ENCODE data around the gene MTMR11.
A peak's percentile ranks its signal among the peaks of the same experiment; 100 is the strongest.
"Not testable (repeated sequence)": the region's sequence is repeated elsewhere in the genome, so short reads cannot be mapped to it uniquely, and the experiment has no call there.

Gene MTMR11

GRCh38 chr1:149962039-149962647 is 25.5 kb upstream of the MTMR11 start:
- H3K27me3 ChIP-seq (ENCODE audit: control insufficient read depth, insufficient read depth, low read length) = no peaks in the 10 kb centered on the region
- H3K4me3 ChIP-seq (ENCODE audit: low read length) = no peak overlapping the region
- no peak overlapping the region for H3K27ac ChIP-seq (ENCODE audit: low read depth, low read length)
- no peak overlapping the region for H3K9ac ChIP-seq (ENCODE audit: low read length)
- no peaks in the 10 kb centered on the region for H3K4me1 ChIP-seq (ENCODE audit: control insufficient read depth, insufficient read depth, low read length)
- H3K36me3 ChIP-seq (ENCODE audit: control insufficient read depth, insufficient read depth, low read length) = peaks cover 13% of the 10 kb centered on the region

DNA sequence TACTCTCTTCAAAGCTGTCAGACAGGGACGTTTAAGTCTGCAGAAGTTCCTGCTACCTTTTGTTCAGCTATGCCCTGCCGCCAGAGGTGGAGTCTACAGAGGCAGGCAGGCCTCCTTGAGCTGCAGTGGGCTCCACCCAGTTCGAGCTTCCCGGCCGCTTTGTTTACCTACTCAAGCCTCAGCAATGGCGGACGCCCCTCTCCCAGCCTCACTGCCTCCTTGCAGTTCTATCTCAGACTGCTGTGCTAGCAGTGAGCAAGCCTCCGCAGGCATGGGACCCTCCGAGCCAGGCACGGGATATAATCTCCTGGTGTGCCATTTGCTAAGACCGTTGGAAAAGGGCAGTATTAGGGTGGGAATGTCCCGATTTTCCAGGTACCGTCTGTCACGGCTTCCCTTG is 20.9 kb upstream of the MTMR11 start:
- not testable (repeated sequence) for H3K9ac ChIP-seq (ENCODE audit: low read length); H3K4me1 ChIP-seq (ENCODE audit: control insufficient read depth, insufficient read depth, low read length); H3K36me3 ChIP-seq (ENCODE audit: control insufficient read depth, insufficient read depth, low read length); H3K4me3 ChIP-seq (ENCODE audit: low read length); H3K27me3 ChIP-seq (ENCODE audit: control insufficient read depth, insufficient read depth, low read length); H3K27ac ChIP-seq (ENCODE audit: low read depth, low read length)

DNA sequence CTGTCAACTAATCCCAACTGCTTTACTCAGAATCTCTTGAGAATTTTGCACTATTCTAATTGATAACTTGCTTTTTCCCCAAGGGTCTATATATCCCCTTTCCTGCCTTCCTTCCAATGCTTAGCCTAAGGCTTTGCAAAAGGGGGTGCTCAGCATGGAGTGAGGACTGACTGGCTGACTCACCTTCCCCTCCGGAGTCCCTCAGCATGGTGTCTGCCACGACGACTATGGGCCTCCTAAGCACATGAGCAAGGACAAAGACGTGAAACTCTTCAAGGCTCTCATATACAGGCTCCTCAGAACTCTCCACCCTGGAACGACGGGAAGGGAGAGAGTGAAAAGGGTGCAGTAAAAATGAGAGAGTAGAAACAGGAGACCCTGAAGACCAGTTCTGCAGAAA is 13.2 kb upstream of the MTMR11 start:
- H3K4me3 ChIP-seq (ENCODE audit: low read length) = no peak overlapping the region
- no peaks in the 10 kb centered on the region for H3K4me1 ChIP-seq (ENCODE audit: control insufficient read depth, insufficient read depth, low read length)
- H3K27me3 ChIP-seq (ENCODE audit: control insufficient read depth, insufficient read depth, low read length) = no peaks in the 10 kb centered on the region
- peaks cover 13% of the 10 kb centered on the region for H3K36me3 ChIP-seq (ENCODE audit: control insufficient read depth, insufficient read depth, low read length)
- H3K27ac ChIP-seq (ENCODE audit: low read depth, low read length) = no peak overlapping the region
- no peak overlapping the region for H3K9ac ChIP-seq (ENCODE audit: low read length)

- Histone ChIP-seq H3K36me3 (ENCODE audit: control insufficient read depth, insufficient read depth, low read length) (peaks cover 13% of the 10 kb centered on the region), H3K4me1 (ENCODE audit: control insufficient read depth, insufficient read depth, low read length) (no peaks in the 10 kb centered on the region), H3K9ac (ENCODE audit: low read length) (no peak overlapping the region), H3K4me3 (ENCODE audit: low read length) (no peak overlapping the region), H3K27ac (ENCODE audit: low read depth, low read length) (no peak overlapping the region), H3K27me3 (ENCODE audit: control insufficient read depth, insufficient read depth, low read length) (no peaks in the 10 kb centered on the region)
Observed at GRCh38 chr1:149945206-149945605, 8.5 kb upstream of the MTMR11 start.

- Histone ChIP-seq H3K9ac (ENCODE audit: low read length) (no peak overlapping the region), H3K27ac (ENCODE audit: low read depth, low read length) (no peak overlapping the region), H3K4me3 (ENCODE audit: low read length) (no peak overlapping the region)
Observed at GRCh38 chr1:149942885-149943284, 6.2 kb upstream of the MTMR11 start.

GRCh38 chr1:149942207-149942606 is 5.5 kb upstream of the MTMR11 start:
- peaks cover 16% of the 10 kb centered on the region for H3K4me1 ChIP-seq (ENCODE audit: control insufficient read depth, insufficient read depth, low read length)
- H3K27me3 ChIP-seq (ENCODE audit: control insufficient read depth, insufficient read depth, low read length) = no peaks in the 10 kb centered on the region
- H3K36me3 ChIP-seq (ENCODE audit: control insufficient read depth, insufficient read depth, low read length) = peaks cover 6% of the 10 kb centered on the region
- H3K4me3 ChIP-seq (ENCODE audit: low read length) = no peak overlapping the region
- no peak overlapping the region for H3K27ac ChIP-seq (ENCODE audit: low read depth, low read length)
- H3K9ac ChIP-seq (ENCODE audit: low read length) = no peak overlapping the region

More at GRCh38 chr1:149942885-149943284, 6.2 kb upstream of the MTMR11 start:
- no peaks in the 10 kb centered on the region for H3K27me3 ChIP-seq (ENCODE audit: control insufficient read depth, insufficient read depth, low read length)
- peaks cover 6% of the 10 kb centered on the region for H3K36me3 ChIP-seq (ENCODE audit: control insufficient read depth, insufficient read depth, low read length)
- peaks cover 10% of the 10 kb centered on the region for H3K4me1 ChIP-seq (ENCODE audit: control insufficient read depth, insufficient read depth, low read length)

GRCh38 chr1:149940427-149940826 is 3.7 kb upstream of the MTMR11 start:
- Histone ChIP-seq H3K4me1 (ENCODE audit: control insufficient read depth, insufficient read depth, low read length) (peaks cover 22% of the 10 kb centered on the region), H3K27me3 (ENCODE audit: control insufficient read depth, insufficient read depth, low read length) (no peaks in the 10 kb centered on the region), H3K36me3 (ENCODE audit: control insufficient read depth, insufficient read depth, low read length) (peaks cover 4% of the 10 kb centered on the region), H3K4me3 (ENCODE audit: low read length) (no peak overlapping the region), H3K9ac (ENCODE audit: low read length) (no peak overlapping the region), H3K27ac (ENCODE audit: low read depth, low read length) (no peak overlapping the region)

- not testable (repeated sequence) for H3K27me3 ChIP-seq (ENCODE audit: control insufficient read depth, insufficient read depth, low read length); H3K36me3 ChIP-seq (ENCODE audit: control insufficient read depth, insufficient read depth, low read length); H3K9ac ChIP-seq (ENCODE audit: low read length)
- Histone ChIP-seq H3K4me1 (ENCODE audit: control insufficient read depth, insufficient read depth, low read length) (peaks cover 24% of the 10 kb centered on the region), H3K27ac (ENCODE audit: low read depth, low read length) (peak overlapping the region; percentile 86), H3K4me3 (ENCODE audit: low read length) (peak overlapping the region; percentile 52)
Observed at GRCh38 chr1:149938668-149939003, 2.0 kb upstream of the MTMR11 start.

DNA sequence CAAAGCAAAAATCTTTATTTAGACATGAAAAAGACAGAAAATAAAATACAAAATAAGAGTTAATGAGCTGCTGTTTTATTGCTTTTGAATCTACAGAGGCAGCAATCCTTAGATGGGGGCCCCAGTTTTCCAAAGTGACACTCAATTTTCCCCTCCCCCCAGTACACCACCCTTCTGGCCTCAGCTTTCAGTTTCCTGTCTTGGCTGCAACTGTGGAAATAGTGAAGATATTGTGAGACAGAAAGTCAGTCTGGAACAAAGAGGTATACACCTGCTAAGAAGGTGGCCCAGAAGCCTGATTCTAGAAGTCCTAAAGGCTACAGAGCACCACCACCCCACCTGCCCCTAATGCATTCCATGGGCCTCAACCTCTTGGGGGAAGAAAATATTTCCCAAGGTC is 1.1 kb upstream of the MTMR11 start:
- H3K27ac ChIP-seq (ENCODE audit: low read depth, low read length) = peak overlapping the region; percentile 72
- no peak overlapping the region for H3K9ac ChIP-seq (ENCODE audit: low read length)
- peak overlapping the region; percentile 25 for H3K4me3 ChIP-seq (ENCODE audit: low read length)

GRCh38 chr1:149936992-149937705 is 470 bp upstream of the MTMR11 start:
- Histone ChIP-seq H3K27me3 (ENCODE audit: control insufficient read depth, insufficient read depth, low read length) (no peaks in the 10 kb centered on the region), H3K4me3 (ENCODE audit: low read length) (peak overlapping the region; percentile 95), H3K27ac (ENCODE audit: low read depth, low read length) (peak overlapping the region; percentile 72), H3K9ac (ENCODE audit: low read length) (peak overlapping the region; percentile 17), H3K4me1 (ENCODE audit: control insufficient read depth, insufficient read depth, low read length) (peaks cover 24% of the 10 kb centered on the region), H3K36me3 (ENCODE audit: control insufficient read depth, insufficient read depth, low read length) (peaks cover 7% of the 10 kb centered on the region)

More for the DNA sequence above, 1.1 kb upstream of the MTMR11 start:
- Histone ChIP-seq H3K27me3 (ENCODE audit: control insufficient read depth, insufficient read depth, low read length) (no peaks in the 10 kb centered on the region), H3K4me1 (ENCODE audit: control insufficient read depth, insufficient read depth, low read length) (peaks cover 24% of the 10 kb centered on the region), H3K36me3 (ENCODE audit: control insufficient read depth, insufficient read depth, low read length) (peaks cover 7% of the 10 kb centered on the region)

GRCh38 chr1:149934356-149934755 is 2.3 kb downstream of the MTMR11 start:
- H3K27me3 ChIP-seq (ENCODE audit: control insufficient read depth, insufficient read depth, low read length) = no peaks in the 10 kb centered on the region
- H3K4me1 ChIP-seq (ENCODE audit: control insufficient read depth, insufficient read depth, low read length) = peaks cover 22% of the 10 kb centered on the region
- peak overlapping the region; percentile 40 for H3K4me3 ChIP-seq (ENCODE audit: low read length)
- no peak overlapping the region for H3K27ac ChIP-seq (ENCODE audit: low read depth, low read length)
- no peak overlapping the region for H3K9ac ChIP-seq (ENCODE audit: low read length)
- peaks cover 22% of the 10 kb centered on the region for H3K36me3 ChIP-seq (ENCODE audit: control insufficient read depth, insufficient read depth, low read length)

DNA sequence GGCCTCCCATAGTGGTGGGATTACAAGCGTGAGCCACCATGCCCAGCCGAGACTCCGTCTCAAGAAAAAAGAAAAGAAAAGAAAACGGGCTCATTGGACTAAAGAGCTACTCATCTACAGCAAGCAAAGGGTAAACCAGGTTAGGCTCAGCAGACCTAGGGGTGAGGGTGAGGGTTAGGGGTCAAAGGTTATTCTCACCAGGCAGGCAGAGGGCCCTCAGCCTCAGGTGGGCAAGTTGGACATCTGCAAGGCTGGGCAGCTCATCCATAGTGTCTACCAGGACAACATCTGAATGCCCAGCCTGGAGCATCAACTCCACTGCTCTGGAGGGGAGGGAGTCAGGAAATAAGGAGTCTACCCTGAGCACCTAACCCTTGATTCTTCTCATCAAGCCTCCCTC is 3.5 kb downstream of the MTMR11 start:
- no peak overlapping the region for H3K9ac ChIP-seq (ENCODE audit: low read length)
- no peak overlapping the region for H3K27ac ChIP-seq (ENCODE audit: low read depth, low read length)
- no peaks in the 10 kb centered on the region for H3K27me3 ChIP-seq (ENCODE audit: control insufficient read depth, insufficient read depth, low read length)

GRCh38 chr1:149932474-149932873 is 4.2 kb downstream of the MTMR11 start:
- Histone ChIP-seq H3K36me3 (ENCODE audit: control insufficient read depth, insufficient read depth, low read length) (peaks cover 24% of the 10 kb centered on the region), H3K4me1 (ENCODE audit: control insufficient read depth, insufficient read depth, low read length) (peaks cover 14% of the 10 kb centered on the region), H3K27ac (ENCODE audit: low read depth, low read length) (no peak overlapping the region), H3K9ac (ENCODE audit: low read length) (no peak overlapping the region), H3K27me3 (ENCODE audit: control insufficient read depth, insufficient read depth, low read length) (no peaks in the 10 kb centered on the region), H3K4me3 (ENCODE audit: low read length) (no peak overlapping the region)

More for the DNA sequence above, 3.5 kb downstream of the MTMR11 start:
- peaks cover 20% of the 10 kb centered on the region for H3K4me1 ChIP-seq (ENCODE audit: control insufficient read depth, insufficient read depth, low read length)
- peak overlapping the region; percentile 22 for H3K4me3 ChIP-seq (ENCODE audit: low read length)
- peaks cover 24% of the 10 kb centered on the region for H3K36me3 ChIP-seq (ENCODE audit: control insufficient read depth, insufficient read depth, low read length)
